GM19351 (cell line): Measurements from ENCODE around the gene LRRC17.
"Not testable (repeated sequence)": the region's sequence is repeated elsewhere in the genome, so short reads cannot be mapped to it uniquely, and the experiment has no call there.

Experiments used
- ATAC-seq: cut with Tn5 transposase; IDR thresholded peaks from one replicate; pipeline ENCODE4 v1.9.1; 2021; ENCODE audit warnings: mild to moderate bottlenecking, moderate library complexity; ENCODE audit not compliant: unreplicated experiment

LRRC17 gene

GRCh38 chr7:102942181-102942866 lies 29.5 kb downstream of the LRRC17 start:
- ATAC-seq: no peak

- ATAC-seq: no peak
These were observed 30.1 kb downstream of the LRRC17 start for GRCh38 chr7:102942868-102943267.

- peak; percentile 68 for ATAC-seq
These were observed 30.8 kb downstream of the LRRC17 start for GRCh38 chr7:102943423-102944169.

GRCh38 chr7:102944241-102944640 lies 31.4 kb downstream of the LRRC17 start:
- no peak for ATAC-seq

GRCh38 chr7:102951839-102952238 lies 39.0 kb downstream of the LRRC17 start:
- no peak for ATAC-seq

GRCh38 chr7:102953406-102953805 lies 40.6 kb downstream of the LRRC17 start:
- ATAC-seq: no peak

- ATAC-seq: not testable (repeated sequence)
These were observed 41.6 kb downstream of the LRRC17 start for GRCh38 chr7:102954359-102954758.

GRCh38 chr7:102958004-102958403 lies 45.2 kb downstream of the LRRC17 start:
- not testable (repeated sequence) for ATAC-seq

- ATAC-seq: not testable (repeated sequence)
These were observed 49.2 kb downstream of the LRRC17 start for GRCh38 chr7:102961993-102962392.

GRCh38 chr7:102966465-102966864 lies 53.7 kb downstream of the LRRC17 start:
- no peak for ATAC-seq

GRCh38 chr7:102967798-102968197 lies 55.0 kb downstream of the LRRC17 start:
- no peak for ATAC-seq

- no peak for ATAC-seq
These were observed 60.4 kb downstream of the LRRC17 start for GRCh38 chr7:102973096-102973802.

GRCh38 chr7:102974366-102975236 lies 61.8 kb downstream of the LRRC17 start:
- no peak for ATAC-seq

GRCh38 chr7:102975854-102976253 lies 63.1 kb downstream of the LRRC17 start:
- no peak for ATAC-seq

GRCh38 chr7:102976493-102976892 lies 63.7 kb downstream of the LRRC17 start:
- no peak for ATAC-seq

- not testable (repeated sequence) for ATAC-seq
These were observed 64.8 kb downstream of the LRRC17 start for GRCh38 chr7:102977586-102977985.

GRCh38 chr7:102978284-102978683 lies 65.5 kb downstream of the LRRC17 start:
- no peak for ATAC-seq

- no peak for ATAC-seq
These were observed 66.9 kb downstream of the LRRC17 start for GRCh38 chr7:102979670-102980069.

GRCh38 chr7:102981451-102981850 lies 68.7 kb downstream of the LRRC17 start:
- ATAC-seq: no peak

GRCh38 chr7:102982235-102982634 lies 69.4 kb downstream of the LRRC17 start:
- ATAC-seq: no peak

GRCh38 chr7:102983602-102984001 lies 70.8 kb downstream of the LRRC17 start:
- ATAC-seq: no peak
